IPS-18a (cell line): ENCODE data around the gene RBM6.
"Not testable (repeated sequence)": the region's sequence is repeated elsewhere in the genome, so short reads cannot be mapped to it uniquely, and the experiment has no call there.

Experiments used
- H3K27ac ChIP-seq: one replicate; pipeline ENCODE4 v1.5.1; 2013; ENCODE audit warnings: low read length
- H3K27me3 ChIP-seq: one replicate; pipeline ENCODE4 v1.6.1; 2013; ENCODE audit warnings: mild to moderate bottlenecking, low read length; ENCODE audit not compliant: control insufficient read depth, insufficient read depth
- H3K36me3 ChIP-seq: one replicate; pipeline ENCODE4 v1.6.1; 2013; ENCODE audit warnings: low read depth, low read length; ENCODE audit not compliant: control insufficient read depth
- H3K4me1 ChIP-seq: one replicate; pipeline ENCODE4 v1.6.1; 2013; ENCODE audit warnings: low read depth, low read length; ENCODE audit not compliant: control insufficient read depth
- H3K4me3 ChIP-seq: one replicate; pipeline ENCODE4 v1.5.1; 2013; ENCODE audit warnings: low read length
- H3K9ac ChIP-seq: one replicate; pipeline ENCODE4 v1.6.1; 2013; ENCODE audit warnings: mild to moderate bottlenecking, low read length, moderate library complexity
- H3K9me3 ChIP-seq: one replicate; pipeline ENCODE4 v1.6.1; 2013; ENCODE audit warnings: low read depth, low read length; ENCODE audit not compliant: control insufficient read depth

RBM6 gene

GRCh38 chr3:49903451-49904424 lies 36.2 kb upstream of the RBM6 start, which contains the start of gene MST1R:
MST1R (minus strand) TSS chr3:49903873; CDS start chr3:49903609, 264 bp downstream.
- Histone ChIP-seq H3K4me1 (peaks cover 15% of the 10 kb centered on the region), H3K9ac (peak within 1 kb of the TSS; percentile 14), H3K4me3 (peak within 1 kb of the TSS; percentile 26), H3K36me3 (no peaks in the 10 kb centered on the region), H3K9me3 (no peaks in the 10 kb centered on the region), H3K27me3 (peaks cover 7% of the 10 kb centered on the region), H3K27ac (no peak within 1 kb of the TSS)

- peak overlapping the region; percentile 20 for H3K4me3 ChIP-seq
- H3K27ac ChIP-seq, H3K9ac ChIP-seq, H3K9me3 ChIP-seq, H3K36me3 ChIP-seq: not testable (repeated sequence)
- H3K4me1 ChIP-seq = peaks cover 15% of the 10 kb centered on the region
- H3K27me3 ChIP-seq = peaks cover 14% of the 10 kb centered on the region
These were observed 35.5 kb upstream of the RBM6 start for GRCh38 chr3:49904448-49904847.

DNA sequence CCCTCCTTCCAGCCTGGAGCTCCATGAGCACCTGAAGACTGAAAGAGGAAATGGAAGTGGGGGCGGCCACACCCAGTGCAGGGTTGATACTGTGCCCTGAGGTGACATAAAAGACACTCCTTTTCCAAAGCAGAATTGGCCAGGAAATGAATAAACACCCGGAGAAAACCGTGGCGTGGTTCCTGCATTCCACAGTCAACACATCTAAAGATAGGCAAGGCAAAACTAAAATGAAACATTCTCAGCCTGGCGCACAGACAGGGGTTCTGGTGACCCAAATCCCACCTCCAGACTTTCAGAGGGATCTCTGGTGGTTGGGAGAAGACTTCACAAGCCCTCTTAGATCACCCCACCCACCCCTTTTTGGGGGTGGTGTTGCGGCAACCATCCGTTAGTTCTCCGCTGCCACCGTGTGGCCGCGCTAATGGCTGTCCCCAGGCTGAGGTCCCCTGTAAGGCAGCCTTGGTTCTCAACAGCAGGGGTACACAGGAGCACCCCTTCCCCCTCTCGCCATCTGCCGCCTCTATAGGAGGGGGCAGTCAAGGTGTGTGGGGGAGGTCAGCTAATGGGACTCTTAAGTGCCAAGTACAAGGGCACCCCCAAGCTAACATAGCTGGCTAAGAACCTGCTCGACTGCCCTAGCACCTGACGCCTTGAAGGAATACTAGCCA lies 33.7 kb upstream of the RBM6 start:
- Histone ChIP-seq H3K27me3 (peaks cover 23% of the 10 kb centered on the region), H3K9me3 (no peaks in the 10 kb centered on the region), H3K4me3 (no peak overlapping the region), H3K9ac (no peak overlapping the region), H3K27ac (no peak overlapping the region), H3K36me3 (no peaks in the 10 kb centered on the region), H3K4me1 (peaks cover 19% of the 10 kb centered on the region)

DNA sequence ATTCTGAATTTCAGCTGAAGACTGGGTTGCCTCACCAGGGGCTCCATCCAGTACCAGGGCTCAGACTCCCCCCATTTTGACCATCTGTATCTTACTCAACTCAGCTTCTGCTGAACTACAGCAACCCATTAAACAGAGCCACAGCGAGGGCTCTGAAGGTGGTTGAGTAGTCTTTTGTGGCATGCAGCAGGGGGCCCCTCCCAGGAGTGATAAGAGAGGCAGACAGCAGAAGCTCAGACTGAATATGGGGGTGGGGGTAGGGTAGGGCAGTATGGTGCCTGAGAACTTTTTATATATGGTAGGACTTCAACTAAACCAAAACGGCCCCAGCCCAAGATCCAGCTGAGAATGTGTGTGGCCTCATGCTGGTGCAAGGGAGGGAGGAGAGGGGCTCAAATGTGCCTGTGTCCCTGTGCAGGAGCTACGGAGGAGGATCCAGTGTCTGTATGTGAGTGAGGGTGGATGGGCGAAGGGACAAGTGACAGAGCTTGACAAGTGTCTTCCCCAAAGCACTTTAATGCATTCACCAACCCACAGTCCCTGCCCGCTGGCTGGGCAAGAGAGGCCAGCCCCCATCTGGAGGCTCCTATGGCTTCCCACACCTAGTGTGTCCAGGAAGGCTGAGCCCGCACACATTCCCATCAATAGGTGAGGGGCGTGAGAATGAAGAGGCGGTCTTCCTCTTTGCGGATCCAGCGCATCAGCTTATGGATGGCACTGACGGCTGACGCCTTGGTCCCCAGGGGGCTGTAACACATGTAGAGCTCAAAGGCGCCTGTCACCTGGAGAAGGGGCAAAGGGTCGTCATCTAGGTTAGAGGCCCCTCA lies 31.4 kb upstream of the RBM6 start:
- H3K4me3 ChIP-seq = no peak overlapping the region
- H3K27me3 ChIP-seq = peaks cover 28% of the 10 kb centered on the region
- H3K4me1 ChIP-seq = peaks cover 23% of the 10 kb centered on the region
- no peaks in the 10 kb centered on the region for H3K36me3 ChIP-seq
- H3K27ac ChIP-seq = no peak overlapping the region
- H3K9ac ChIP-seq = no peak overlapping the region
- no peaks in the 10 kb centered on the region for H3K9me3 ChIP-seq

DNA sequence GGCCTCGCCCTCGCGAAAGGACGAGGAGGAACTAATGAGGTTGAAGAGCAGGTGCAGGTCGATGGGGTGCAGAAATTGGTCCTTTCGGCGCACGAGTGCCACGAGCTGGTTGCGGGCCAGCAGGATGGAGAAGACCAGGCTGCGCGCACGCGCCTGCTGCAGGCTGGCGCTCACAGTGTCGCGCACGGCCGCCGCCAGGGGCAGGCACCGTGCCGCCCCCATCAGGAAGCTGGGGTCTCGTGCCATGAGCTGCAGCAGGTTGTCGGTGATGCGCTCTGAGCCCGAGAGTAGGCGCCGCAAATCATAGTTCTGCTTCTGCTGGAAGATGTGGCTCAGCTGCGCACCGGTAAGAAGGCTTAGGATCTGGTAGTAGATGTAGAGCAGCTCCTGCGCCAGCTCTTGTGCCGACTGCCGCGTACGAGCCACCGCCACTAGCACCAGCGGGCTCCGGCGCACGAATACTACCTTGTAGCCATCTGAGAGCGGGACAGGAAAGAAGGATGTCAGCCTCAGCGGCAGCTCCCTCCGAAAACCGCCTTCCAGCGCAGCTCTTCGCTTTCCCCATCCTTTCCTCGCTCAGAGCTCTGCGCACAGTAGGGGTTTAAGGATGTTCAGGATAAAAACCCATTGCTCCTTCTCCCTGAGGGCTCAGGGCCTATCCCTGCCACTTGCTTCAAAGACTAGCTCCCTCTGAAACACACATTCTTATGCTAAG lies 29.4 kb upstream of the RBM6 start:
- H3K4me3 ChIP-seq = peak overlapping the region; percentile 48
- no peak overlapping the region for H3K9ac ChIP-seq
- H3K27me3 ChIP-seq = peaks cover 28% of the 10 kb centered on the region
- H3K9me3 ChIP-seq = no peaks in the 10 kb centered on the region
- H3K36me3 ChIP-seq = no peaks in the 10 kb centered on the region
- peaks cover 20% of the 10 kb centered on the region for H3K4me1 ChIP-seq
- H3K27ac ChIP-seq = no peak overlapping the region

DNA sequence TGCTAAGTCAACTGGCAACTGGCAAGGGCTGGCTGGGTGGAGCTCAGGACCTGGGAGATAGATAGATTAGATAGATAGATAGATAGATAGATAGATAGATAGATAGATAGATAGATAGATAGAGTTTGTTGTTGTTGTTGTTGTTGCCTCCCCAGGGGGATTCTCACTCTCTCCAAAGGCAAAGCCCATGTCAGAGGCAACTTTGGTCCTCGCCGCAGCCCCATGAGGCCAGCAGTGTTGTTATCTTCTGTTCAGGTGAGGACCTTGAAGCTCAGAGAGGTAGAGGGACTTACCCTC lies 28.9 kb upstream of the RBM6 start:
- H3K4me3 ChIP-seq = peak overlapping the region; percentile 48
- H3K27ac ChIP-seq = no peak overlapping the region
- H3K9ac ChIP-seq = no peak overlapping the region

DNA sequence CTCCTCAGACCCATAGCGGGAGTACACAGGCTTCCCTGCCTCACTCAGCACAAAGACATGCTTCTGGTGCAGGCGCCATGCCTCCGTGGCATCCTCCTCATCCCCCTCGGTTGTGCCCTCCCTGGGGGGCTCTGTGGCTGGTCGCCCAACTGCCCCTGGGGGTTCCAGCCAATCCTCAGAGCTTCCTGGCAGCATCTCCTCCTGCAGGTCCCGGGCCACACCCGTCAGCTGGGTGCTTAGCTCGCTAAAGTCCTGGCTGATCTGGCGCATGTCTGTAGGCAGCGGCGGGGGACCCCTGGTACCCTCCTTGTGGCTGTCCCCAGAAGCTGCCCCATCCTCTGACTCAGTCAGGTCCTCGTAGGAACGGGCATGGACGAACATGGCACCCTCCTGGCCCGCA lies 28.3 kb upstream of the RBM6 start:
- Histone ChIP-seq H3K27ac (no peak overlapping the region), H3K4me3 (no peak overlapping the region), H3K4me1 (peaks cover 12% of the 10 kb centered on the region), H3K27me3 (peaks cover 28% of the 10 kb centered on the region), H3K9ac (no peak overlapping the region), H3K36me3 (no peaks in the 10 kb centered on the region), H3K9me3 (no peaks in the 10 kb centered on the region)

More for the DNA sequence above, 28.9 kb upstream of the RBM6 start:
- H3K9me3 ChIP-seq = no peaks in the 10 kb centered on the region
- H3K27me3 ChIP-seq = peaks cover 28% of the 10 kb centered on the region
- H3K4me1 ChIP-seq = peaks cover 17% of the 10 kb centered on the region
- H3K36me3 ChIP-seq = no peaks in the 10 kb centered on the region

- H3K4me1 ChIP-seq = peaks cover 11% of the 10 kb centered on the region
- H3K4me3 ChIP-seq = no peak overlapping the region
- no peak overlapping the region for H3K27ac ChIP-seq
- H3K9me3 ChIP-seq = no peaks in the 10 kb centered on the region
- peaks cover 28% of the 10 kb centered on the region for H3K27me3 ChIP-seq
- no peaks in the 10 kb centered on the region for H3K36me3 ChIP-seq
- no peak overlapping the region for H3K9ac ChIP-seq
These were observed 27.1 kb upstream of the RBM6 start for GRCh38 chr3:49912881-49913281.

DNA sequence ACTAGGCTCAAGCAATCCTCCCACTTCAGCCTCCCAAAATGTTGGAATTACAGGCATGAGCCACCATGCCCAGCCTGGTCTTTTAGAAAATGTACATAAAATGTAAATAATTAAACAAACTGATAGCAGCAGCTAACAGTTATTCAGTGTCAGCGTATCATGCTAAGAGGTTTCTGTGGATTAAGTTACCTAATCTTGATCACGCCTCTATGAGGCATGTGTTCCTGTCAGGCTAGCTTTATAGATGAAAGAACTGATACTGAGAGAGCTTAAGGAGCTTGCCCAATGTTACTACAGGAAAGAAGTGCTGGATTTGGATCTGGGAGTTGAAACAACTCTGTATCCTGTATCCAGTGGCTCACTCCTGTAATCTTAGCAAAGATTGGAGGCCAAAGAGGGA lies 25.0 kb upstream of the RBM6 start:
- Histone ChIP-seq H3K36me3 (no peaks in the 10 kb centered on the region), H3K4me1 (peaks cover 7% of the 10 kb centered on the region), H3K9me3 (no peaks in the 10 kb centered on the region), H3K27me3 (peaks cover 14% of the 10 kb centered on the region), H3K9ac (no peak overlapping the region), H3K4me3 (no peak overlapping the region), H3K27ac (no peak overlapping the region)

DNA sequence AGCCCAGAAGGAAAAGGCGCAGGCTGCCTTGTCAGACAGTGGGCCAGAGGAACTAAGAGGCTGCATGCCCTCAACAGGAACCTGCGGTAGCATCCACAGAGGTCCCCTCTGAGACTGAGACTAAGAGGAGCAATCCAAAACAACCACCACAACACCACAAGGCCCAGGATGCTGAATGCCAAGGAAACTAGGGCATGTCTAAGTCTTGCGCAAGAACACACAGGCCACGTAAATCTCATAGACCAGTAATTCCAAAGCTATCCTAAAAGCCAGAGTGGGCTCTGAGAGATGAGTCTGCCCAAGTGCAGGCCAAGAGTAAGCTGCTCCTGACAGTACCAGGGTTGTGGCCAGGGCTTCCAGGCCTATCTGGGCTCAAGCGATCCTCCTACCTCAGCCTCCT lies 23.3 kb upstream of the RBM6 start:
- Histone ChIP-seq H3K27me3 (peaks cover 5% of the 10 kb centered on the region), H3K4me3 (no peak overlapping the region), H3K4me1 (no peaks in the 10 kb centered on the region), H3K9me3 (no peaks in the 10 kb centered on the region), H3K27ac (no peak overlapping the region), H3K9ac (no peak overlapping the region), H3K36me3 (no peaks in the 10 kb centered on the region)
